NCI-H2196 treated with DMSO at 0.1 percent for 48 hours (cell line): Measurements from ENCODE around the gene PARP11.
A peak's percentile ranks its signal among the peaks of the same experiment; 100 is the strongest.

Experiments used
- DNase-seq: peaks from one replicate; lab custom pipeline; 2025; ENCODE audit not compliant: unreplicated experiment; lab: John Stamatoyannopoulos, UW

The PARP11 gene

GRCh38 chr12:3828888-3829287 lies 44.3 kb downstream of the PARP11 start:
- no peak for DNase-seq

- no peak for DNase-seq
These were observed 45.7 kb downstream of the PARP11 start for GRCh38 chr12:3827301-3828000.

- DNase-seq: no peak
These were observed 51.8 kb downstream of the PARP11 start for GRCh38 chr12:3821441-3821840.

GRCh38 chr12:3820122-3820521 lies 53.1 kb downstream of the PARP11 start:
- DNase-seq: no peak

GRCh38 chr12:3816266-3816665 lies 56.9 kb downstream of the PARP11 start:
- DNase-seq: no peak

- DNase-seq: no peak
These were observed 58.0 kb downstream of the PARP11 start for GRCh38 chr12:3815094-3815766.

GRCh38 chr12:3810540-3810939 lies 62.7 kb downstream of the PARP11 start:
- DNase-seq: no peak

- DNase-seq: no peak
These were observed 63.2 kb downstream of the PARP11 start for GRCh38 chr12:3810016-3810370.

GRCh38 chr12:3809357-3810015 lies 63.7 kb downstream of the PARP11 start:
- no peak for DNase-seq

- DNase-seq: no peak
These were observed 68.1 kb downstream of the PARP11 start for GRCh38 chr12:3805077-3805476.

GRCh38 chr12:3803865-3804472 lies 69.2 kb downstream of the PARP11 start:
- DNase-seq: peak; percentile 27

GRCh38 chr12:3802721-3803120 lies 70.5 kb downstream of the PARP11 start:
- no peak for DNase-seq

- no peak for DNase-seq
These were observed 75.6 kb downstream of the PARP11 start for GRCh38 chr12:3797531-3798048.

GRCh38 chr12:3795492-3796133 lies 77.6 kb downstream of the PARP11 start:
- DNase-seq: peak; percentile 56

- DNase-seq: no peak
These were observed 78.1 kb downstream of the PARP11 start for GRCh38 chr12:3795066-3795465.

- no peak for DNase-seq
These were observed 80.4 kb downstream of the PARP11 start for GRCh38 chr12:3792623-3793288.

GRCh38 chr12:3791256-3791874 lies 81.8 kb downstream of the PARP11 start:
- DNase-seq: no peak

GRCh38 chr12:3790642-3791041 lies 82.6 kb downstream of the PARP11 start:
- DNase-seq: no peak

- no peak for DNase-seq
These were observed 83.4 kb downstream of the PARP11 start for GRCh38 chr12:3789838-3790237.

GRCh38 chr12:3777206-3777809 lies 95.9 kb downstream of the PARP11 start:
- DNase-seq: peak; percentile 22
